Spinal cord (tissue), 10 donors: ENCODE measurements around the gene GTSF1L. TPM values are rescaled to one million over a fixed set of nuclear protein-coding genes. Genes with fewer than 3 reads are reported as not detected.

Experiments
- DNase-seq, 6 donors: peaks; one replicate each; pipeline versions ENCODE4 v3.0.0 to v3.0.0-alpha.2; 2013 to 2015; ENCODE audit warnings: low spot score in 6 of 6, low read depth in 4 of 6
- H3K27ac ChIP-seq: one replicate; pipeline ENCODE4 v1.5.1; 2013; ENCODE audit warnings: low read depth, low read length, control low read depth
- H3K27me3 ChIP-seq: one replicate; pipeline ENCODE4 v1.6.1; 2013; ENCODE audit warnings: low read length; ENCODE audit not compliant: control insufficient read depth, insufficient read depth
- H3K36me3 ChIP-seq: one replicate; pipeline ENCODE4 v1.6.1; 2013; ENCODE audit warnings: low read length; ENCODE audit not compliant: control insufficient read depth, insufficient read depth
- H3K4me1 ChIP-seq: one replicate; pipeline ENCODE4 v1.6.1; 2013; ENCODE audit warnings: low read length; ENCODE audit not compliant: control insufficient read depth, insufficient read depth
- H3K4me3 ChIP-seq: one replicate; pipeline ENCODE4 v1.5.1; 2013; ENCODE audit warnings: low read depth, low read length, control low read depth
- H3K9me3 ChIP-seq: one replicate; pipeline ENCODE4 v1.6.1; 2013; ENCODE audit warnings: low read length; ENCODE audit not compliant: control insufficient read depth, insufficient read depth
- WGBS: methylation state at CpG from one replicate; pipeline ENCODE4 v1.1.5; 2013; ENCODE audit warnings: missing lambda C conversion rate; ENCODE audit not compliant: insufficient coverage; 5-methylcytosine and 5-hydroxymethylcytosine counted together
- polyA plus RNA-seq, 2 donors: library from polyadenylated mRNA; unstranded; fragments of 120-200 nt; gene quantifications; one replicate each; pipeline ENCODE4 v1.2.1, GENCODE V29; 2013; ENCODE audit not compliant: insufficient read length in 2 of 2
- total RNA-seq, 2 donors: library from RNA; depleted of rRNA in 1 of 2; stranded (reverse); fragments of 120-200 nt in 1 of 2; fragments of >200 nt in 1 of 2; gene quantifications; one replicate each; pipeline versions ENCODE4 v1.2.3 to v1.2.4, GENCODE V29; 2013 to 2014
- donor health status: healthy.

GTSF1L gene
- total and polyA plus RNA-seq, 4 donors = 0.40 TPM; not detected in 3

DNA sequence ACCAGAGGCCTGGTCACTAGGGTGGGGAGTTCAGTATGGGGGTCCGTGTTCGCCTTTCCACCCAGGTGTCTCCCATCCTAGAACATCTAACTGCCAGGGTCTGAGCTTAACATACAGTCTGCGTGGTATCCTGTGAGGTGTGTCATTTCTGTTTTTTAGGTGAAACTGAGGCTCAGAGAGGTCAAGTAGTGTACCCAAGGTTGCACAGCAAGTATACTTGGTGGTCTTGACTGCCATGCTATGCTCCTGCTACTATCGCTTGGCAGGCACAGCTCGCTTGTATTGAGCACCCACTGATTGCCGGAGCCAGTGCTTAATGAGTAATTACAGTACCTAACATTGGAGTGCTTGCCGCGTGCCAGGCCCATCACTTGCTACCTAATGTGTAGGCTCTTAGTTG, 26.2 kb downstream of the GTSF1L start:
- H3K27me3 ChIP-seq = no peaks in the 10 kb centered on the region
- H3K36me3 ChIP-seq = peaks cover 8% of the 10 kb centered on the region
- no peak overlapping the region for H3K27ac ChIP-seq
- H3K9me3 ChIP-seq = no peaks in the 10 kb centered on the region
- WGBS = 97% methylated on average over 6 of the region's 8 CpGs
- H3K4me1 ChIP-seq = no peaks in the 10 kb centered on the region
- no peak overlapping the region for H3K4me3 ChIP-seq
- DNase-seq = no peak

GRCh38 chr20:43699941-43700565, 26.7 kb downstream of the GTSF1L start:
- Histone ChIP-seq H3K9me3 (no peaks in the 10 kb centered on the region), H3K4me3 (no peak overlapping the region), H3K27me3 (no peaks in the 10 kb centered on the region), H3K36me3 (peaks cover 8% of the 10 kb centered on the region), H3K4me1 (no peaks in the 10 kb centered on the region), H3K27ac (no peak overlapping the region)
- 93% methylated on average over 8 of the region's 8 CpGs for WGBS
- DNase-seq = no peak

GRCh38 chr20:43695571-43695970, 31.2 kb downstream of the GTSF1L start:
- no peaks in the 10 kb centered on the region for H3K9me3 ChIP-seq
- H3K4me3 ChIP-seq = no peak overlapping the region
- H3K27ac ChIP-seq = no peak overlapping the region
- WGBS = 95% methylated on average over 5 of the region's 8 CpGs
- no peaks in the 10 kb centered on the region for H3K4me1 ChIP-seq
- H3K36me3 ChIP-seq = no peaks in the 10 kb centered on the region
- H3K27me3 ChIP-seq = no peaks in the 10 kb centered on the region
- no peak for DNase-seq

DNA sequence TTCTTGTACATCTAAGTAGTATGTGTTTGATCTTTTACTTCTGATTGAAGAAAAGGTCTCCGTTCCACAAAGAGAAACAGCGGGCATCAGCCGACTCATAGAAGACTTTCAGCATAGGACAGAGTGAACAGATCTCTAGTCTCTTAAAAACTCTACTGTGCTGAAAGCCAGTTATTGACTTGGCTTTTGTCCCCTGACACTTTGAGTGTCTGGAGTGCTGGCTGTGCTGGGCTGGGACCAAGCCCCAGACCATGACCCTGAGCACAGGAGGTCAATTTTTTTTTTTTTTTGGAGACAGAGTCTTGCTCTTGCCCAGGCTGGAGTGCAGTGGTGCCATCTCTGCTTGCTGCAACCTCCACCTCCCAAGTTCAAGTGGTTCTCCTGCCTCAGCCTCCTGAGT, 32.0 kb downstream of the GTSF1L start:
- H3K27ac ChIP-seq = no peak overlapping the region
- no CpG with 5 or more reads among the region's 3 CpGs for WGBS
- no peaks in the 10 kb centered on the region for H3K36me3 ChIP-seq
- no peak for DNase-seq
- no peak overlapping the region for H3K4me3 ChIP-seq
- H3K4me1 ChIP-seq = no peaks in the 10 kb centered on the region
- no peaks in the 10 kb centered on the region for H3K9me3 ChIP-seq
- no peaks in the 10 kb centered on the region for H3K27me3 ChIP-seq

DNA sequence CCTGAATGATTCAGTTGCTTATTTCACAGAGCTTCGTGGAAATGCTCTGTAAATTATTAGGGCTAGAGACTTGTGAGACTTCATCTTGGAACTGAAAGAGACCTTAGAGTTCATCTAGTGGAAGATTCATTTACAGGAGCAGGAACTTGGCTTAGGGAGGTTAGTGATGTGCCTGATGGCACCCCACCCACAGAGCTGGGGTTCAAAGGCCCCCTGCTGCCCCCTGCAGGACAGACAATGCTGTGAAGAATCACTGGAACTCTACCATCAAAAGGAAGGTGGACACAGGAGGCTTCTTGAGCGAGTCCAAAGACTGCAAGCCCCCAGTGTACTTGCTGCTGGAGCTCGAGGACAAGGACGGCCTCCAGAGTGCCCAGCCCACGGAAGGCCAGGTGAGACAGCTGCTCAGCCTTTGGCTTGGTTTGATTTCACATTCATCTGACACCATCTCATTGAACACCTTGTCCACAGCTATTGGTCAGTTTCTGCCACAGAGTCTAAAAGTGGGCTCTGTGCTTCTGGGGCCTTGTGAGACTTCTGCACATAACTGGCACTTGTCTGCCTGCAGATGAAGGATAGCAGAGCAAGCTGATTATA, 34.8 kb downstream of the GTSF1L start:
- peak in 1 of 6 donors; percentile 19 for DNase-seq
- Histone ChIP-seq H3K4me3 (no peak overlapping the region), H3K4me1 (no peaks in the 10 kb centered on the region), H3K27ac (no peak overlapping the region), H3K36me3 (no peaks in the 10 kb centered on the region), H3K27me3 (no peaks in the 10 kb centered on the region), H3K9me3 (no peaks in the 10 kb centered on the region)
- 88% methylated on average over 4 of the region's 5 CpGs for WGBS

- Histone ChIP-seq H3K36me3 (peaks cover 6% of the 10 kb centered on the region), H3K4me1 (no peaks in the 10 kb centered on the region), H3K9me3 (no peaks in the 10 kb centered on the region), H3K4me3 (no peak overlapping the region), H3K27me3 (no peaks in the 10 kb centered on the region), H3K27ac (no peak overlapping the region)
- WGBS = 97% methylated on average over 5 of the region's 9 CpGs
- DNase-seq = no peak
These were observed 35.7 kb downstream of the GTSF1L start for GRCh38 chr20:43690943-43691598.

GRCh38 chr20:43689165-43689564, 37.6 kb downstream of the GTSF1L start:
- H3K9me3 ChIP-seq = no peaks in the 10 kb centered on the region
- no peaks in the 10 kb centered on the region for H3K4me1 ChIP-seq
- H3K36me3 ChIP-seq = peaks cover 6% of the 10 kb centered on the region
- WGBS = 73% methylated on average over 4 of the region's 4 CpGs
- no peak overlapping the region for H3K27ac ChIP-seq
- H3K4me3 ChIP-seq = no peak overlapping the region
- DNase-seq = no peak
- no peaks in the 10 kb centered on the region for H3K27me3 ChIP-seq

GRCh38 chr20:43686820-43687219, 40.0 kb downstream of the GTSF1L start:
- WGBS = 92% methylated on average over 13 of the region's 13 CpGs
- DNase-seq = no peak
- no peaks in the 10 kb centered on the region for H3K9me3 ChIP-seq
- H3K4me3 ChIP-seq = no peak overlapping the region
- peaks cover 6% of the 10 kb centered on the region for H3K36me3 ChIP-seq
- H3K4me1 ChIP-seq = no peaks in the 10 kb centered on the region
- H3K27ac ChIP-seq = no peak overlapping the region
- no peaks in the 10 kb centered on the region for H3K27me3 ChIP-seq

- Histone ChIP-seq H3K9me3 (no peaks in the 10 kb centered on the region), H3K27me3 (no peaks in the 10 kb centered on the region), H3K27ac (no peak overlapping the region), H3K36me3 (peaks cover 6% of the 10 kb centered on the region), H3K4me1 (peaks cover 4% of the 10 kb centered on the region), H3K4me3 (no peak overlapping the region)
- no peak for DNase-seq
- 95% methylated on average over 8 of the region's 9 CpGs for WGBS
These were observed 44.4 kb downstream of the GTSF1L start for GRCh38 chr20:43682446-43682845.

- WGBS = 90% methylated on average over 2 of the region's 2 CpGs
- peaks cover 4% of the 10 kb centered on the region for H3K4me1 ChIP-seq
- peak in 2 of 6 donors; percentile 14 to 43 for DNase-seq
- peaks cover 6% of the 10 kb centered on the region for H3K36me3 ChIP-seq
- no peaks in the 10 kb centered on the region for H3K9me3 ChIP-seq
- H3K27ac ChIP-seq = no peak overlapping the region
- no peaks in the 10 kb centered on the region for H3K27me3 ChIP-seq
- H3K4me3 ChIP-seq = no peak overlapping the region
These were observed 44.8 kb downstream of the GTSF1L start for GRCh38 chr20:43681991-43682410.
